Colonic mucosa (tissue), 4 donors: ENCODE data around the gene RPL41. TPM values are rescaled to one million over a fixed set of nuclear protein-coding genes. Genes with fewer than 3 reads are reported as not detected.

Experiments
- DNase-seq: peaks from one replicate; pipeline ENCODE4 v3.0.0-alpha.2; 2020
- H3K27ac ChIP-seq: fragments of 200-600 bp; one replicate; pipeline ENCODE4 v1.8.0; 2021
- H3K27me3 ChIP-seq: fragments of 200-600 bp; one replicate; pipeline ENCODE4 v1.8.0; 2021
- H3K36me3 ChIP-seq: fragments of 200-600 bp; one replicate; pipeline ENCODE4 v1.8.0; 2021
- H3K4me1 ChIP-seq: fragments of 200-600 bp; one replicate; pipeline ENCODE4 v1.8.0; 2021; ENCODE audit warnings: mild to moderate bottlenecking
- H3K4me3 ChIP-seq: fragments of 200-600 bp; one replicate; pipeline ENCODE4 v1.8.0; 2021
- H3K9ac ChIP-seq, 2 donors: one replicate each; pipeline ENCODE4 v1.7.0; 2013; ENCODE audit warnings: control low read depth in 2 of 2, low read depth in 2 of 2, low read length in 2 of 2
- H3K9me3 ChIP-seq: fragments of 200-600 bp; one replicate; pipeline ENCODE4 v1.8.0; 2021
- intact Hi-C: fragments of 100-400 bp; cut with DNase I; formaldehyde crosslinking; loops from one replicate; pipeline ENCODE4 v1.14.1; 2022
- total RNA-seq, 2 donors: library from RNA; stranded (reverse); fragmentation: NEBNext Ultra II Directional in 1 of 2; extraction: Animal tissue kit (Norgen Biotek cat#: 25700) in 1 of 2; gene quantifications; one replicate each; pipeline ENCODE4 v1.2.1, GENCODE V29; 2021
- TF ChIP-seq, protein P1 (sequence below): fragments of 200-600 bp; IDR thresholded peaks from one replicate; pipeline ENCODE4 v1.8.0; 2022; ENCODE audit warnings: antibody characterized with exemption, mild to moderate bottlenecking
- donor health status: healthy.
- donor health status: DM: no; HTN: no; CAD: no.
- donor health status: DM: no; HTN: no; CAD: no.

The RPL41 gene
- total RNA-seq, 2 donors from 2014 or later = 3,248 to 3,669 TPM

DNA sequence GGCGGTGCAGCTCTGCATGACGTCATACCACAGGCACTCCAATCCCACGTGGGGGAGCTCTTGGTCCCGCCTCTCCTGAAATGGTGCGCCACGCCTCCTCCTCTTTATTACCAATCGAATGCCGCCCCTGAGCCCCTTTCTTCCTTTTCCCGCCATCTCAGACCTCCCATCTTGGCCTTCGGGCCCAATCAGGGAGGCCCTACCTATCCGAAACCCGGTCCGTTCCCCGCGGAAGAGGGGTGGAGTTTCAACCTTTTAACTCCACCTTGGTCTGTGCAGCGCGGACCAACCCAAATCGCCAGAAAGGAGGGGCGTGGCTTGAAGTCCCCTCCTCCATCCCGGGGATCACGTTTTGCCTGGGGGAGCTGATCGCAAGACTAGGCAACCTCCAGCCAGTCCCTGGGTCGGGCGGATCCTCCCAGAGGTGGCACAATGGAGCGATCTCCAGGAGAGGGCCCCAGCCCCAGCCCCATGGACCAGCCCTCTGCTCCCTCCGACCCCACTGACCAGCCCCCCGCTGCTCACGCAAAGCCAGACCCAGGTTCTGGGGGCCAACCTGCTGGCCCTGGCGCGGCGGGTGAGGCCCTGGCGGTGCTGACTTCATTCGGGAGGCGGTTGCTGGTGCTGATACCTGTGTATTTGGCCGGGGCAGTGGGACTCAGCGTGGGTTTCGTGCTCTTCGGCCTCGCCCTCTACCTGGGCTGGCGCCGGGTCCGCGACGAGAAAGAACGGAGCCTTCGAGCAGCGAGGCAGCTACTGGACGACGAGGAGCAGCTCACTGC is 11.6 kb downstream of the RPL41 start, which contains the start of gene ESYT1:
ESYT1 (plus strand) TSS at position 380 of the 782 bp plus-strand sequence; CDS start at position 433, 53 bp downstream.
- Histone ChIP-seq H3K27me3 (no peaks in the 10 kb centered on the region), H3K4me3 (peak within 1 kb of the TSS; percentile 90), H3K9ac (peak within 1 kb of the TSS; percentile 95 to 100), H3K4me1 (peaks cover 14% of the 10 kb centered on the region), H3K36me3 (no peaks in the 10 kb centered on the region), H3K27ac (peak within 1 kb of the TSS; percentile 81), H3K9me3 (no peaks in the 10 kb centered on the region)
- DNase-seq = peak; percentile 99
- intact Hi-C loops = loop anchor here (5.0 kb wide), 1 partner anchor 34 kb away; no protein-coding TSS in a partner anchor
- TF ChIP-seq, protein P1, sequence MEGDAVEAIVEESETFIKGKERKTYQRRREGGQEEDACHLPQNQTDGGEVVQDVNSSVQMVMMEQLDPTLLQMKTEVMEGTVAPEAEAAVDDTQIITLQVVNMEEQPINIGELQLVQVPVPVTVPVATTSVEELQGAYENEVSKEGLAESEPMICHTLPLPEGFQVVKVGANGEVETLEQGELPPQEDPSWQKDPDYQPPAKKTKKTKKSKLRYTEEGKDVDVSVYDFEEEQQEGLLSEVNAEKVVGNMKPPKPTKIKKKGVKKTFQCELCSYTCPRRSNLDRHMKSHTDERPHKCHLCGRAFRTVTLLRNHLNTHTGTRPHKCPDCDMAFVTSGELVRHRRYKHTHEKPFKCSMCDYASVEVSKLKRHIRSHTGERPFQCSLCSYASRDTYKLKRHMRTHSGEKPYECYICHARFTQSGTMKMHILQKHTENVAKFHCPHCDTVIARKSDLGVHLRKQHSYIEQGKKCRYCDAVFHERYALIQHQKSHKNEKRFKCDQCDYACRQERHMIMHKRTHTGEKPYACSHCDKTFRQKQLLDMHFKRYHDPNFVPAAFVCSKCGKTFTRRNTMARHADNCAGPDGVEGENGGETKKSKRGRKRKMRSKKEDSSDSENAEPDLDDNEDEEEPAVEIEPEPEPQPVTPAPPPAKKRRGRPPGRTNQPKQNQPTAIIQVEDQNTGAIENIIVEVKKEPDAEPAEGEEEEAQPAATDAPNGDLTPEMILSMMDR = no peak

GRCh38 chr12:56128670-56129205 is 12.3 kb downstream of the RPL41 start:
- Histone ChIP-seq H3K27me3 (no peaks in the 10 kb centered on the region), H3K36me3 (no peaks in the 10 kb centered on the region), H3K9ac (peak overlapping the region; percentile 95 to 100), H3K27ac (peak overlapping the region; percentile 77), H3K4me1 (peaks cover 14% of the 10 kb centered on the region), H3K9me3 (no peaks in the 10 kb centered on the region), H3K4me3 (peak overlapping the region; percentile 90)
- intact Hi-C loops = loop anchor here (5.0 kb wide), 1 partner anchor 34 kb away; no protein-coding TSS in a partner anchor
- TF ChIP-seq, protein P1 = no peak
- peak; percentile 44 for DNase-seq

- TF ChIP-seq, protein P1 = no peak
- intact Hi-C loops = loop anchor here (5.0 kb wide), 1 partner anchor 33 kb away; no protein-coding TSS in a partner anchor
- no peaks in the 10 kb centered on the region for H3K9me3 ChIP-seq
- peak overlapping the region; percentile 95 to 100 for H3K9ac ChIP-seq
- peaks cover 5% of the 10 kb centered on the region for H3K36me3 ChIP-seq
- H3K27ac ChIP-seq = peak overlapping the region; percentile 77
- no peaks in the 10 kb centered on the region for H3K27me3 ChIP-seq
- H3K4me1 ChIP-seq = peaks cover 14% of the 10 kb centered on the region
- DNase-seq = peak; percentile 74
- H3K4me3 ChIP-seq = peak overlapping the region; percentile 90
Observed at GRCh38 chr12:56129206-56129941, 12.9 kb downstream of the RPL41 start.

- TF ChIP-seq, protein P1 = no peak
- Histone ChIP-seq H3K36me3 (peaks cover 5% of the 10 kb centered on the region), H3K27me3 (no peaks in the 10 kb centered on the region), H3K4me3 (no peak overlapping the region), H3K4me1 (peaks cover 14% of the 10 kb centered on the region), H3K9ac (peak overlapping the region in 1 of 2 donors; percentile 100), H3K9me3 (no peaks in the 10 kb centered on the region), H3K27ac (peak overlapping the region; percentile 77)
- DNase-seq = no peak
- intact Hi-C loops = loop anchor here (5.0 kb wide), 1 partner anchor 32 kb away; no protein-coding TSS in a partner anchor
Observed at GRCh38 chr12:56129942-56130495, 13.6 kb downstream of the RPL41 start.

- no peak overlapping the region for H3K4me3 ChIP-seq
- peaks cover 14% of the 10 kb centered on the region for H3K4me1 ChIP-seq
- no peak for DNase-seq
- intact Hi-C loops = no loop called here
- H3K36me3 ChIP-seq = peaks cover 5% of the 10 kb centered on the region
- H3K9me3 ChIP-seq = no peaks in the 10 kb centered on the region
- H3K27ac ChIP-seq = no peak overlapping the region
- H3K9ac ChIP-seq = peak overlapping the region in 1 of 2 donors; percentile 9
- TF ChIP-seq, protein P1 = no peak
- H3K27me3 ChIP-seq = no peaks in the 10 kb centered on the region
Observed at GRCh38 chr12:56130876-56131275, 14.4 kb downstream of the RPL41 start.
